ENCODE results near the gene ABCA1.

Gene ABCA1

GRCh38 chr9:104779946-104780535, 147.9 kb downstream of the ABCA1 start:
- H3K4me2 ChIP-seq (ENCODE audit: insufficient read depth, low read length): no peak overlapping the region
- no peak for ATAC-seq (ENCODE audit: insufficient read depth, low read depth)
- no peak for DNase-seq

GRCh38 chr9:104779334-104779733, 148.6 kb downstream of the ABCA1 start:
- Histone ChIP-seq H3K27me3 (ENCODE audit: insufficient read depth, low read length, poor library complexity) (no peaks in the 10 kb centered on the region), H3K79me2 (ENCODE audit: insufficient read depth, low read length) (no peaks in the 10 kb centered on the region), H3K9me3 (ENCODE audit: insufficient read depth, low read length, severe bottlenecking) (no peaks in the 10 kb centered on the region), H4K20me1 (ENCODE audit: insufficient read depth, low read length) (no peaks in the 10 kb centered on the region), H2AFZ (ENCODE audit: low read depth, low read length) (no peak overlapping the region), H3K27ac (ENCODE audit: low read length) (no peak overlapping the region), H3K4me2 (ENCODE audit: insufficient read depth, low read length) (no peak overlapping the region), H3K4me3 (ENCODE audit: low read depth in 1 of 2, low read length in 2 of 2) (no peak overlapping the region), H3K36me3 (ENCODE audit: insufficient read depth, low read length) (no peaks in the 10 kb centered on the region), H3K9ac (ENCODE audit: low read depth, low read length) (no peak overlapping the region), H3K4me1 (ENCODE audit: insufficient read depth, low read length) (no peaks in the 10 kb centered on the region; the same call in 1 of the 2 replicates)
- no peak for ATAC-seq (ENCODE audit: insufficient read depth, low read depth)
- no peak for DNase-seq
- no peak for TF ChIP-seq EZH2 (IDR thresholded peaks at IDR 0.05; ENCODE audit: borderline replicate concordance, low read depth, low read length, severe bottlenecking)
- no peak for TF ChIP-seq CTCF (IDR thresholded peaks at IDR 0.05; ENCODE audit: borderline replicate concordance, extremely low read depth, low read length, poor library complexity, severe bottlenecking)

More at GRCh38 chr9:104779946-104780535, 147.9 kb downstream of the ABCA1 start:
- H4K20me1 ChIP-seq (ENCODE audit: insufficient read depth, low read length): no peaks in the 10 kb centered on the region
- H3K4me3 ChIP-seq (ENCODE audit: low read depth in 1 of 2, low read length in 2 of 2): no peak overlapping the region
- H3K79me2 ChIP-seq (ENCODE audit: insufficient read depth, low read length): no peaks in the 10 kb centered on the region
- no peak overlapping the region for H3K27ac ChIP-seq (ENCODE audit: low read length)
- no peak for TF ChIP-seq EZH2 (IDR thresholded peaks at IDR 0.05; ENCODE audit: borderline replicate concordance, low read depth, low read length, severe bottlenecking)
- no peak for TF ChIP-seq CTCF (IDR thresholded peaks at IDR 0.05; ENCODE audit: borderline replicate concordance, extremely low read depth, low read length, poor library complexity, severe bottlenecking)
- H3K9me3 ChIP-seq (ENCODE audit: insufficient read depth, low read length, severe bottlenecking): no peaks in the 10 kb centered on the region
- no peak overlapping the region for H3K9ac ChIP-seq (ENCODE audit: low read depth, low read length)
- no peaks in the 10 kb centered on the region for H3K36me3 ChIP-seq (ENCODE audit: insufficient read depth, low read length)
- no peaks in the 10 kb centered on the region for H3K4me1 ChIP-seq (ENCODE audit: insufficient read depth, low read length)
- no peak overlapping the region for H2AFZ ChIP-seq (ENCODE audit: low read depth, low read length)
- no peaks in the 10 kb centered on the region for H3K27me3 ChIP-seq (ENCODE audit: insufficient read depth, low read length, poor library complexity)

DNA sequence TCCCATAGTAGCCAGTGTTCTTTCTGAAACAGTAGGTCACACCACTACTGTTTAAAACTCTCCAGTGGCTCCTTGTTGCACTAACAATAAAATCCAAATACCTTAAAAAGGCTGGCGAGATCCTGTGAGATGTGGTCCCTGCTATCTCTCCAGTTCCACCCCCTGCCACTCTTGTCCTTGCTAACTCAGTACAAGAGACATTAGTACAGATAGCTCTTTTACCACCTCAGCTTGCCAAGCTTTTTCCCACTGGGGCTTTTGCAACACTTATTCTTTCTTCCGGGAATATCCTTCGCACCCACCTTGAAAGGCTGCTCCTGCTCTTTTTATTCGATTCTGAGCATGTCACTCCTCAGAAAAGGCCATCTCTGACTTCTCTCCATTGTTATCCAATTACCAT, 149.2 kb downstream of the ABCA1 start:
- Histone ChIP-seq H3K9me3 (ENCODE audit: insufficient read depth, low read length, severe bottlenecking) (no peaks in the 10 kb centered on the region), H3K79me2 (ENCODE audit: insufficient read depth, low read length) (no peaks in the 10 kb centered on the region), H3K4me3 (ENCODE audit: low read depth in 1 of 2, low read length in 2 of 2) (no peak overlapping the region), H3K36me3 (ENCODE audit: insufficient read depth, low read length) (no peaks in the 10 kb centered on the region), H3K4me2 (ENCODE audit: insufficient read depth, low read length) (no peak overlapping the region), H3K27me3 (ENCODE audit: insufficient read depth, low read length, poor library complexity) (no peaks in the 10 kb centered on the region), H4K20me1 (ENCODE audit: insufficient read depth, low read length) (no peaks in the 10 kb centered on the region), H3K27ac (ENCODE audit: low read length) (no peak overlapping the region), H2AFZ (ENCODE audit: low read depth, low read length) (no peak overlapping the region), H3K4me1 (ENCODE audit: insufficient read depth, low read length) (no peaks in the 10 kb centered on the region; the same call in 1 of the 2 replicates), H3K9ac (ENCODE audit: low read depth, low read length) (no peak overlapping the region)
- ATAC-seq (ENCODE audit: insufficient read depth, low read depth): no peak
- DNase-seq: no peak
- TF ChIP-seq EZH2 (IDR thresholded peaks at IDR 0.05; ENCODE audit: borderline replicate concordance, low read depth, low read length, severe bottlenecking): no peak
- no peak for TF ChIP-seq CTCF (IDR thresholded peaks at IDR 0.05; ENCODE audit: borderline replicate concordance, extremely low read depth, low read length, poor library complexity, severe bottlenecking)

All from DND-41 (cell line).